CD4-positive, alpha-beta T cell treated with Interleukin-17A for 1 hour (primary cell): ENCODE measurements around the gene WWOX.

Experiments used
- DNase-seq: peaks from one replicate; pipeline ENCODE4 v3.0.0-alpha.2; 2020

Gene WWOX

DNA sequence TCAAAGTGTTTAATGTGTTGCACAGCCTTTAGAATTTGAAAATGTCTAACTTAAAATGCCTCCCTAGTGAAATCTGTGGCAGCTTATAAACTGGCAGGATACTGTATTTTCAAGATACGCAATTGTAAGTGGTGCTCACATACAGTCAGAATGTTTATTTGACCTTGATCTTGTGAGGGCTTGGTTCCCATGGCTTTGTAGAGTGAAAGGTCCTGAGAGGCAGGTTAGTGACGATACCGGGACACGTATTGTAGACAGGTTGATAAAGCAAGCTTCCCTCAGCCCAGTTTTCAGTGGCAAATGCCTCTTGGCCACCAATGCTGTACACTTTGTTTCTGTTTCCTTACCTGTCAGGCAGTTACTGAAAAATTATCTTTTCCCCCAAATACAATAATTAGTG, 1074.5 kb downstream of the WWOX start:
- no peak for DNase-seq

DNA sequence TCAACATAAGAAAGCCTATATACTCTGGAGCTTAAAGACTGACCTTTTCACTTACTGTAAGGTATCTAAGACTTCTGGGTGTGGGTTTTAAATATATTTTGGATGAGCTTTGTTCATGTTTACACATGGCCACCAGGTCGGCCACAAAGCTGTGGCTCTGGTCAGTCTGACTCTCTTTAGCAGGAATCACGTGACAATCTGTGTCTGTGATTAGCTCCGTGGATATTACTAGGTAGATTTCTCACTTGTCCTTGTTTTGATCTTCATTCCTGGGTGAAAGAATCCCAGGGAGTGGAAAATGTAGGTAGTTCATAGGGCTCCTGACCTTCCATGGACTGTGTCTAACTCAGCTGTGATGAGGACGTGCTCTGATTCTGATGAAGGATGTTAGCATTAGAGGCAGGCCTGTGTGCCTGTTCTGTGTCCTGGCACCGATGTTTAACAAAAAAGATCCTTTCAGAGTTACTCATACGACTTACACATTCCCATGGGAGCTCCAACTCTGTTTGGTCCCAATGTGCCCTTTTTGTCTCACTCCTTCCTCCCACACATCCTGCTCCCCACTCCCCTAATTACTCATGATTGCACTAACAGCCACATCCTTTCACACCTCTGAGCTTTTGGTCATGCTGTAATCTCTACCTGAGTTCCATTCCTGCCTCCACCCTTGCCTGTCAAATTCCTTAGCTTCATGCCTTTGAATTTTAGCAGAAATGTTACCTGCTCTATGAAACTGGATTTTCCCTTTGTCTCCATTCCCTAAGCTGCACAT, 1076.0 kb downstream of the WWOX start:
- DNase-seq = no peak

DNA sequence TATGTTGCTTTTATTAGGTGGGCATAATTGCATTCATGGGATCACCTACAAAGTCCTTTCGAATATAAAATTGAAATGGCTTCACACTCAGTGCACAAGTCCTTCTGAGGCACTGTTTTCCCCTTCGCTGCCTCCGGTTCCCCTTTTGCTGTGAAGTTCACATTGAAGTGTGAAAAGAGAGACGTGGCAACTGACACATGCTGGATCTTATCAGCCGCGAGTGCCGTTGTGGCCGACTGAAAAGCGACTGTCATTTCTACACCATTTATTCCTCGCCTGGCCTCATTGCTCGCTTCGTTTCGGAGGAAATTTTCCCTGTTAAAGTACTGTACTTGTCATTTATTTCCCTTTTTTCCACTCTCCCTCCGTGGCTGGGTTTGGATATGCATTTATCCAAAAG, 1077.6 kb downstream of the WWOX start:
- no peak for DNase-seq

DNA sequence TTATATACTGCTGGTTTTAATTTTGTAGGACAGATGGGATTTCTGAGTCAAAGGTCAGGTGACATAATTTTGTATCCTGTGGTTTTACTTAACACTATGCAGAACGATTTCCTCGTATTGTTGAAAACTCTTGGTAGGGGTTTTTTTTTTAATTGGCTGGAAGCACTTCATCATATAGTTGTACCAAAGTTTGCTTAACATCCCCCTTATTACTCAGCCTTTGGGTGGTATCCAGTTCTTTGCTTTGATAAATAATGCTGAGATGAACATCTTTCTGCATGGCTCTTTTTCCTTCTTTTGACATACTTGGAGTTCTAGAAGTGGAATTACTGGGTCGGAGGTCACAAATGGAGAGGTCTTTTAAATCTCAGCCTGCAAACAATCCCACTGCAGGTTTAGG, 1082.0 kb downstream of the WWOX start:
- DNase-seq = no peak

DNA sequence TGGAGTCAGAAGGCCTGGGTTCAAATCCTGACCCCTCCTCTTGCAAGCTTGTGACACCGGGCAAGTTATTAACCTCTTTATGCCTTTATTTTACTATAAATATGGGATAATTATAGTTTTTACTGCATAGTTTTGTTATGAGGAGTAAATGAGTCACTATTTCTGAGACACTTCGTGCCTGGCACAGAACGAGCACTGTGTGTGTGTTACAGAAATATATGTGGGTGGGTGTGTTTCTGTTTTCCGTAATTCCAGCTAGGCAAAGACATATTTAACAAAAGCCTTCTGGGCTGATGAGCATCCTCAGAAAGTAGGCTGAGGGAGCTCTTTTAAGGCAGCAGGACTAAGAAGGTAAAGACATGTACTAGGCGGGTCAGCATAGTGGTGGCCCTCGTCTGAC, 1083.2 kb downstream of the WWOX start:
- no peak for DNase-seq

DNA sequence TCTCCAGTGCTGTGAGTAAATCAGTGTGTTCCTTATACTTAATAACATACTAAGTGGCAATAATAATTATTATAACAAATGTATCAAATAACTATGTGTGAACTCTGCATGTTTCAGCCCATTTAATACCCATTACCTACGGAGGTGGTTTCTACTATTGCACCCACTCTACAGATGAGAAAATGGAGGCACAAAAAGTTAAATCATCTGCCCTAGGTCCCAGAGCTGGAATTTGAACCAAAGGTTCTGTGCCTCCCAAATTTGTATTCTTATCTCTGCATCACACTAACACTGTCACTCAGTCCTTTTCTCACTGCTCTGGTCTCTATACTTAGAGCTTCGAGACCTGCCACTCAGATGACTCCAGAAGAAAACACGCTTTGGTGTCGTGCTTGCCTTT, 1084.1 kb downstream of the WWOX start:
- no peak for DNase-seq

DNA sequence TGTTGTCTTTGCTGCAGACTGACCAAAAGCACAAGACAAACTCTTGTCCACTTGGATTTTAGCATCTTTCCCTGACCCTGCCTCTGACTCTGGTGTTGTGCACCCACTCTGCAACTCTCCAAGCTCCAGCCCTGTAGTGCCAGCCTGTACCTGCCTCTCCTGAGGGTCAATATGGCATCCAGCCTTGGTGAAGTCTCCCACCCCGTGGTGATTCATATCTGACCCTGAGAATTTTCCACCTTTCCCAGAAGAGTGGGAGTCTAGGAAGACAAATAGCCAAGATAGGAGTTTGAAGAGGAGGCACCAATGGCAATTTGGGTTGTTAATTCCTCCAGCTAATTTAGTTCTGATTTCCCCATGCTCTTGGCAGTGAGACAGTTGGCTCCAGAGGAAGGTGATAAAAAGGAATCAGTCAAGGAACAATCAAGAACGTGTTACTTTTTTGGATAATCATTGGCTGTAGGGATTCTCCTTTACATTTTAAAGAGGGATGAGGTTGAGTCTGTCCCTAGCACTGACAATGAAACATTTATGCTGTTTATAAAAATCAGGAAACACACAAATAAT, 1085.1 kb downstream of the WWOX start:
- no peak for DNase-seq

DNA sequence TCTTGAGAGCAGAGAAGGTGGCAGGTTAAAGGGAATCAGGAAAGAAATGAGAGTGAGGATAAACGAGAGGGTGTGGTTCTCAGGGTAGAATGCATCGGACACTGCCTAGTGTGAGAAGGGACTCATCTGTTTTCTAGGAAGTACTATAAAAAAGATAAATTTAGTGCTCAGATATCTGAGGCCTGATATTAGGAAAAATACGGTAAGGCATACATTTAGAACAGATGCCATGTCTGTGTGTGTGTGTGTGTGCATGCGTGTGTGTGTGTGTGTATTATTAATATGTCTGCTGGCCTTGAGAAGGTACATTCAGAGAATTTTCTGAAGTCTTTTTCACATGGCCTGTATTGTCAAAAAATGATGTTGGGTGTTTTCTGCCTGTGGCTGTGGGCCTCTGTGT, 1086.3 kb downstream of the WWOX start:
- DNase-seq = no peak

DNA sequence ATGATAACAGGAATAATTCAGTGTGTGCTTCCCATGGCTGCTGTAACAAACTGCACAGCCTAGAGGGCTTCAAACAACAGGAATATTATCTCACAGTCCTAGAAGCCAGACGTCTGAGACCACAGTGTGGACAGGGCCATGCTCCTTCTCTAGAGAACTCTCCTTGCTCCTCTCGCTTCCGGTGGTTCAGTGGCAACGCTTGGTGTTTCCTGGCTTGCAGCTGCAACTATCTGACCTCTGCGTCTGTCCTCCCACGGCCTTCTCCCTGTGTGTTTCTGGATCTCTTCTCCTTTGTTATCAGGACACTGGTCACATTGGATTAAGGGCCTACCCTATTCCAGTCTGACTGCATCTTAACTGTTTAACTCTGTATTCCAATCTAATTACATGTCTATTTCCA, 1086.7 kb downstream of the WWOX start:
- DNase-seq = no peak

DNA sequence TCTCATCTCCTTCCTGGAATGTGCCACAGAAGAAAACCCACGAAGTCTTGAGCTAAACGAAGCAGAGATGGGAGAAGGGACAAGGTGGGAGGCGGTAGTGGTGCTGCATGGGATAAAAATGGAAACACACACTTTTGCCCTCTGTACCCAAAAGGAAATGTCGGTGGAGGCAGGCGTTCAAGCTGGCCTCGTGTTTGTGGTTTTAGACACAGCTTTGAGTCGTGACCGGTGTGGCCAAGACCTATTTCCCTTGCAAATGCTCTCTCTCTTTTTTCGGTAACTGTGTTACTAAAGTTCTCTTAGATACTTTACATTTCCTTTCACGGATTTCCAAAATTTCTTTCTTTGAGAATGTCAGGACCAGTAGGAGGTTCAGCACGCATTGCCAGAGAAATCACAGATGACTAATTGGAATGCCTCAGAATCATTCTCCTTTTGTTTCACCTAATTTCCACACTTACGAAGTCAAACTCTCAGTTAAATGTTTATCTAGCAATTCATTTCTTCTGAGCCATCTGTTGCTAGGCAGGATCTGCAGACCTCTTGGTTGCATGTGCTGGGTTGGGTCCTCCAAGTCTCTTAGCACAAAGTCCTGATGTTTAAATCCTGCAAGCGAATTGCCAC, 1088.8 kb downstream of the WWOX start:
- no peak for DNase-seq

DNA sequence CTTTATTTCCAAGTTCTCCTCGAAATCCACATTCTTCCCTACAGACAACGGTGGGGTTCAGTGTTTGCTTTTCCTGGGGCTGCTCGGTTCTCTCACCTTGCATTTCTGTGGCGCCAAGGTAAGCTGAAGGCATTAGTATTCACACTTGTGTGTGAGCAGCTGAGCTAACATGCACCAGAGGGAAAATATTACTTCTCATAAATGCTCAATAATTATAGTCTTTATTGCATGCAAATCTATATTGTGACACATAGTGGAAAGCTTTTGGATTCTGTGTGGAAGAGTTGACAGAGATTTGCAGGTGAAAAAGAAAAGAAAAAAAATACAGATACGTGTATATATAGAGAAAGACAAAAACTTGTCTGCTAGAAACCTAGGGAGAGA, 1089.3 kb downstream of the WWOX start:
- no peak for DNase-seq

DNA sequence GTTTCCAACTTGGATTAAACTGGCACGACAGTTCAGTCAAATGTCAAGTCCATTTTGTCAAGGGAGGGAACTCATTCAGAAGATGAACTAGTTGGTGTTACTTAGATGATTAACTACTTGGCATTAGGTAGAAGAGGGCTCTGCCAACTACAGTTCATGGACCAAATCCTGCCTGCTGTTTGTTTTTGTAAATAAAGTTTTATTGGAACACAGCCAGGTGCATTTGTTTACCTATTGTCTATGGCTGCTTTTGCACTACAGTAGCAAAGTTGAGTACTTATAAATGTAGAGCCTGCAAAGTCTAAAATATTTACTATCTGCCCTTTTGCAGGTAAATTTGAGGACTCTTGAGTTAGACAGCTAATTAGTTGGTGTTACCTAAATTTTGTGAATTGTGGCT, 1091.1 kb downstream of the WWOX start:
- DNase-seq = no peak

DNA sequence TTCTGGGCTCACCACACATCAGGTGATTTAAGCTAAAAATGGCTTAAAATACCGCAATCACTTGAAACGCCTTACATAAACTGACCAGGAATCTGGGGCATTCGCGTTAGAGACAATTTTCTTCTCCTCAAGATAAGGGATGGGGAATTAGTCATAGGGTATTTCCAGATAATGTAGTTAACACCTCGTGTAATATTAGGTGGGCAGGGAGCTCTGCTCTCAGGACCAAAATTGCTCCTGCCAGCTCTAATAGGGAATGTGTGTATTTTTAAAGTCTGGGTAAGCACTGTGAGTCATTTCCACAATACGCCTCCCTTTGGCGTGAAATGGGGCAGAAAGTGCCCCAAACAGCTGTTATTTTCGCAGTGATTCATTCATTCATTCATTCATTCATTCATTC, 1092.5 kb downstream of the WWOX start:
- no peak for DNase-seq

DNA sequence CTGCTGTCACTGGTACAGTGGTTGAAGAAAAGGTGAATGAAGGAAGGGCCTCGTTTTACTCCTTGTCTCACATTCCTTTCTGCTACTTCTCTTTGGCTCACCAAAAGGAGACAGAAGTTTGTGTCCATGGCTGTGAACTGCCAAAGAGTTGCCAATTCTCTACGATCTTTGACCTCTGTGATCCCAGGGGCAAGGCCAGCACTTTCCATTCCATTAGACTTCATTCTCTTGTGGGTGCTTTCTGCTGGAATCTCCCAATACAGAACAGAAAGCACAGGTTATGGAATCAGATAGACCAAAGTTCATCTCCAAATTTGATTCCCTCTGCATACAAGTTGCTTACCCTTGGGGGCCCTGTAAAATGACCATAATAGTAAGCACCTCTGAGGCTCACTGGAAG, 1093.5 kb downstream of the WWOX start:
- DNase-seq = no peak

DNA sequence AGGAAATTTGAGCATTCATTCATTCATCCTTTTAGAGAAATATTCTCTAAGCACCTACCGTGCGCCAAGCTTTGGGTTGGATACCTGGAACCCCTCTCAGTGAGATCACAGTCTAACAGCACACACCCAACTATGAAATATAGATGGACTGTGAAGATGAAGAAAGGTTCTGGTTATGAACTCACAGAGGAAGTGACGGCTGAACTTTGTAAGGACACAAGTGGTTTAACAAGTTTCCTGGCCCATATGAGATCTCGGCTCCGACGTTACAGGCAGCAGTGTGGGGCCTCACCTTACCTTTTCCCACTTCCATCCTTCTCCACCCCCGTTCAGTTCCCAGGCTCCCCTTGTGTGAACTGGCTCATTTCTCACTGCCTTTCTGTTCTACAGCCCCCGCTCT, 1094.8 kb downstream of the WWOX start:
- no peak for DNase-seq

DNA sequence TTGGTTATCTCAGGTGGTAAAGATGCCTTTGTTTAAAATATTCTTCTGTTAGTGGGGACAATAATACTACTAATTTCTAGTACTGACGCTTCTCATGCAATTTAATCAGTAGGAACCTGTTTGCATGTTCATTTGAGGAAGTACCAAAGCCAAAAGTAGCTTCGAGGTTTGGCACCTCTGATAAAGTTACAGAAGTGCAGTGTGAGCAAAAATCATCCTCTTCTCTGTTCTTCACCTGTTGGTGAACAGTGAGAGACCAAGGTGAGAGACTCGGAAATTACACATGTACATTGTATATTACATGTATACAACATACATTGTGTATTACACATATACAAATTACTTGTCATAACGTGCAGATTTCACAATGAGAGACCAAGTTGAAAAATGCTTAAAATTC, 1096.5 kb downstream of the WWOX start:
- DNase-seq = no peak

DNA sequence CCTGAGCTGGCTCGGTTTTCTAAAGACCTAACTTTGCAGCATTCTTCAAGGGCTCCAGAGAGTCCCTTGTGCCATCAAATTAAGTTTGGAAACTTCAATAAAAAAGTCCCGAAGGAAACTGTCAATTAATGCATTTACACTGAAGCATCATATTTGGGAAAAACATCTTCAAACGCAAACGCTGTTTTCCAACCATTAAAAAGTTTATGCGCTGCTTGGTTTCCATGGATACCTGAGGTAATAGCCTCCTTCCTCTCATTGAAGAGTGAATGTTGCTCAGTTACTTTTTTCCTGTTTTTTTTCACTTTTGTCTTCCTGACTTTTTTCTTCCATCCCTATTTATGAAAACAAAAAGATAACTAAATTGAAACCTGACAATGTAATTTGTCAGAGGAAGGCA, 1102.0 kb downstream of the WWOX start:
- no peak for DNase-seq

DNA sequence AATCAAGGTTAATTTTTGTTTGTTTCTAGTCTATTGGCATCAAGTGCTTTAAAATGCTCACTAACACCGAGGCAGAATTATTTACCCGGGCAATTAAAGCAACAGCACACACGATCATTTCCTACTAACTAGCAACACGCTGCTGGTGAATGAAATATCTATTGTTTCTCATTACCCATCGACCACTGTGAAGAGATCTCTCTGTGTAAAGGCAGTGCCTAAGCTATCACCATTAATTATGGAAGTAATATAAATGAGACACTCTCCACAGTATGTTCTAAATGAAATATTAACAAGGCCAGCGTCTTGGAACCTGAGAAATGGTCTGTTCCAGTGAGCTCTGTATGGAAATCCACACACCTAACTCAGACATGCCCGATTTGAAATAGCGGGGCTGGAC, 1103.5 kb downstream of the WWOX start:
- no peak for DNase-seq

DNA sequence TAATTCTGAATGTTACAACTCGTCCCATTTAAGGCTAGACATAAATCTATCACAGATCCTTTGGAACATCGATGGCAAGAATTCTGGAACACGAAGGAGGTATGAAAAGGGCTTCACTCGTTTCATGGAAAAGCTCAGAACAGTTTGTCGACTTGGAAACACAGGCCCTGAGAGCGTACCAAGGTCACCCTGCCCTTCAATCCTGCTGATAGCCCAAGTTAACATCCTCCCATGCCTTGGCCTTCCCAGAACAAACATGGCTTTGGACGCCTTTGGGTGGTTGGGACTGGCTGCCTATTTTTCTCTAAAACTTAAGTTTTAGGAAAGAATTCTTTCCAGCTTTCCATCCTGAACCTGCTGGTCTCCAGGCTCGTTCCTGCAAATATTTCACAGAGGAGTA, 1105.0 kb downstream of the WWOX start:
- DNase-seq = no peak

DNA sequence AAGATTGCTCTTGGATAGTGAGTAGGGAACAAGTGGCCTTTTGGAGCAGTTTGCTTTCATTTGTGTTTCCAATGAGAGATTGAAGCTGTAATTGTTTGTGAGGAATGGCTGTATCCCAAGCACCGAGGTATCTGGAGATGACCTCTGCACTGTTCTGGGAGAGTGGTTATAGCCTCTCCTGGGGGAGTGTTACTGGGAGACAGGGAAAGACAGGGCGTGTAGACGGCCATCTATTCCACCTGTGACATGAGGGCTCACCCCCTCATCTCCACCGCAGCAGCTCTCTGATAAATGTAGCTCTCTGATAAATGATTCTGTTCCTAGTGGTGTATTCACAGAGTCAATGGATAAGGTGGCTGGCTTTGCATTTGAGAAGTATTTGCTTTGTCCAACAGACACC, 1107.4 kb downstream of the WWOX start:
- DNase-seq = no peak

DNA sequence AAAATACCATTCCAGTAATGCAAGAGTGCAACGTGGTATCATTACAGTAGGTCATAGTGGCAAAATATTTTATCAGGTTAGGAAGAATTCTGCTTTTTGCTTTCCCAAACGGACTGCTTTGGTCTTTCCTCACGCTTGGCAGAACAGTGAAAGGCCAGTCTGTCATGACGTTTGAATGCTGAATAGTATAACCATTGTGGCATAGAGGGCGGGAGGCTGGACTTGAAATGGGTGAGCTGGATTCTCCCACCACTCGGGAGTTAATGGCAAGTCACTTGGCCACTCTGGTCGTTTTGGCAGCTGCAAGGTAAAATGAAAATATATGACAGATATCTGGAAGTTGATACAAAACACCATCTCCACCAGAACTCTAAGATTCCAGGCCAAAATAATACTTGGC, 1109.9 kb downstream of the WWOX start:
- DNase-seq = no peak

DNA sequence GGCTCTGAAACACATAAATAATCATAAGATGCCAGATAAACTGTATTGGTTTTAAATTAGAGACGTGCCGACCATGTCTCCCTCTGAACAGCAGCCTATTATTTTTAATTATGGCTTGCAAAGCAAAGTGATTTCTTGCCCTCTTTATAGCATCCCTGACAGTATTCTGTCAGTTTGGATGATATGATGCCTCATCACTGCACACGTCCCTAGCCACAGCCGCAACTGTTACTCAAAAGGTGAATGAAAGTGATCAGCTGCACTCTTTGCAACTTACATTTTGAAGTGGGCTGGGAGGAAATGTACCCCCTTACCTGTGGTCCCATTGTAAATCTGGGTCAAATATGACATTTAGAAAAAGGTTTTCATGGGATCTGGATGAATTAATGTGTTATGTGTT, 1111.2 kb downstream of the WWOX start:
- no peak for DNase-seq

DNA sequence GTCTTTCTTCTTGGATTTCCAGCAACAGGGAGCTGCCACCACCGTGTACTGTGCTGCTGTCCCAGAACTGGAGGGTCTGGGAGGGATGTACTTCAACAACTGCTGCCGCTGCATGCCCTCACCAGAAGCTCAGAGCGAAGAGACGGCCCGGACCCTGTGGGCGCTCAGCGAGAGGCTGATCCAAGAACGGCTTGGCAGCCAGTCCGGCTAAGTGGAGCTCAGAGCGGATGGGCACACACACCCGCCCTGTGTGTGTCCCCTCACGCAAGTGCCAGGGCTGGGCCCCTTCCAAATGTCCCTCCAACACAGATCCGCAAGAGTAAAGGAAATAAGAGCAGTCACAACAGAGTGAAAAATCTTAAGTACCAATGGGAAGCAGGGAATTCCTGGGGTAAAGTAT, 1112.1 kb downstream of the WWOX start:
- no peak for DNase-seq

DNA sequence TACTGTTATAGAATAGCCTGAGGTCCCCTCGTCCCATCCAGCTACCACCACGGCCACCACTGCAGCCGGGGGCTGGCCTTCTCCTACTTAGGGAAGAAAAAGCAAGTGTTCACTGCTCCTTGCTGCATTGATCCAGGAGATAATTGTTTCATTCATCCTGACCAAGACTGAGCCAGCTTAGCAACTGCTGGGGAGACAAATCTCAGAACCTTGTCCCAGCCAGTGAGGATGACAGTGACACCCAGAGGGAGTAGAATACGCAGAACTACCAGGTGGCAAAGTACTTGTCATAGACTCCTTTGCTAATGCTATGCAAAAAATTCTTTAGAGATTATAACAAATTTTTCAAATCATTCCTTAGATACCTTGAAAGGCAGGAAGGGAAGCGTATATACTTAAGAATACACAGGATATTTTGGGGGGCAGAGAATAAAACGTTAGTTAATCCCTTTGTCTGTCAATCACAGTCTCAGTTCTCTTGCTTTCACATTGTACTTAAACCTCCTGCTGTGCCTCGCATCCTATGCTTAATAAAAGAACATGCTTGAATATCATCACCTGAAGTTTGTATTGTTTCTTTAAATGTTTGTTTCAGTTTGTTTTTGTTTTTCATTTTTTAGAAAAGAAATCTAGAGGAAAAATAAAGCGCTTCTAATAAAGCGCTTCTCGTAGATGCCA, 1112.8 kb downstream of the WWOX start:
- DNase-seq = no peak
